HepG2 (cell line): ENCODE measurements around the gene ASB3. TPM values are rescaled to one million over a fixed set of nuclear protein-coding genes. Genes with fewer than 3 reads are reported as not detected.

Experiments used
- ELF4 ChIP-seq: sonication (generic); formaldehyde crosslinking; IDR thresholded peaks from 2 replicates; pipeline ENCODE4 v1.5.0; 2020; ENCODE audit warnings: missing genetic modification reagents, mild to moderate bottlenecking, moderate library complexity, borderline replicate concordance
- ETV5 ChIP-seq: IDR thresholded peaks from 2 replicates; pipeline ENCODE4 v1.6.1; 2018; ENCODE audit warnings: missing biosample characterization, missing genetic modification reagents, inconsistent platforms, borderline replicate concordance
- FOXA1 ChIP-seq, 2 experiments: fragments of 450-650 bp in 1 of 2; sonication (generic) in 1 of 2; formaldehyde crosslinking in 1 of 2; IDR thresholded peaks; 2 replicates each; pipeline versions ENCODE4 v1.4.0 to v1.6.1; 2016 to 2020; ENCODE audit warnings: missing genetic modification reagents in 1 of 2
- FOXA3 ChIP-seq: IDR thresholded peaks from 2 replicates; pipeline ENCODE4 v1.6.1; 2016; ENCODE audit warnings: missing genetic modification reagents, missing compliant biosample characterization
- HIC2 ChIP-seq: sonication (generic); formaldehyde crosslinking; IDR thresholded peaks from 2 replicates; pipeline ENCODE4 v1.9.0; 2022; ENCODE audit warnings: low read depth, missing genetic modification reagents
- NFATC3 ChIP-seq: sonication (generic); formaldehyde crosslinking; IDR thresholded peaks from 2 replicates; pipeline ENCODE4 v1.5.1; 2020; ENCODE audit warnings: mild to moderate bottlenecking, missing genetic modification reagents
- NR0B2 ChIP-seq: sonication (generic); formaldehyde crosslinking; IDR thresholded peaks from 2 replicates; pipeline ENCODE4 v1.4.0; 2020; ENCODE audit warnings: mild to moderate bottlenecking, missing genetic modification reagents
- NRL ChIP-seq: sonication (generic); formaldehyde crosslinking; IDR thresholded peaks from 2 replicates; pipeline ENCODE4 v1.5.0; 2020; ENCODE audit warnings: missing genetic modification reagents, mild to moderate bottlenecking, moderate library complexity, borderline replicate concordance
- PCBP2 ChIP-seq: fragments of 200-400 bp; formaldehyde crosslinking; optimal IDR thresholded peaks from 2 replicates; pipeline ENCODE3; 2018; ENCODE audit warnings: low read length, low read depth; ENCODE audit not compliant: poor library complexity, severe bottlenecking
- PHF21A ChIP-seq: sonication (generic); formaldehyde crosslinking; IDR thresholded peaks from 2 replicates; pipeline ENCODE4 v1.5.0; 2020; ENCODE audit warnings: mild to moderate bottlenecking, missing genetic modification reagents
- POGK ChIP-seq: sonication (generic); formaldehyde crosslinking; conservative IDR thresholded peaks from 2 replicates; pipeline ENCODE4 v1.8.0; 2022; ENCODE audit warnings: mild to moderate bottlenecking, moderate library complexity, missing genetic modification reagents
- RXRB ChIP-seq: IDR thresholded peaks from 2 replicates; pipeline ENCODE4 v1.6.1; 2016; ENCODE audit warnings: borderline replicate concordance, missing genetic modification reagents, missing compliant biosample characterization
- SKIL ChIP-seq: sonication (generic); formaldehyde crosslinking; IDR thresholded peaks from 2 replicates; pipeline ENCODE4 v1.8.0; 2022; ENCODE audit warnings: missing genetic modification reagents, mild to moderate bottlenecking, moderate library complexity, borderline replicate concordance
- TEAD3 ChIP-seq: optimal IDR thresholded peaks from 2 replicates; pipeline ENCODE3; 2016; ENCODE audit warnings: borderline replicate concordance
- THAP9 ChIP-seq: sonication (generic); formaldehyde crosslinking; IDR thresholded peaks from 2 replicates; pipeline ENCODE4; 2020; ENCODE audit warnings: missing genetic modification reagents, mild to moderate bottlenecking, borderline replicate concordance
- ZNF121 ChIP-seq: sonication (generic); formaldehyde crosslinking; IDR thresholded peaks from 2 replicates; pipeline ENCODE4 v1.5.0; 2020; ENCODE audit warnings: mild to moderate bottlenecking, missing genetic modification reagents
- ZNF547 ChIP-seq: sonication (generic); formaldehyde crosslinking; IDR thresholded peaks from 2 replicates; pipeline ENCODE4 v1.5.1; 2020; ENCODE audit warnings: mild to moderate bottlenecking, missing genetic modification reagents
- ZNF557 ChIP-seq: sonication (generic); formaldehyde crosslinking; IDR thresholded peaks from 2 replicates; pipeline ENCODE4 v1.4.0; 2020; ENCODE audit warnings: missing genetic modification reagents
- polyA plus RNA-seq, 8 experiments: library from polyadenylated mRNA; depleted of rRNA in 3 of 8; stranded (reverse) in 7 of 8; unstranded in 1 of 8; fragments of >200 nt; fragmentation: Illumina TruSeq in 4 of 8; extraction: Trizol in 4 of 8; gene quantifications; 2 replicates each; pipeline versions ENCODE4 v1.2.1 to v1.2.3, GENCODE V29; 2011 to 2016; ENCODE audit warnings: low read depth in 4 of 8, missing spikeins in 1 of 8, mixed read lengths in 1 of 8; ENCODE audit not compliant: insufficient read depth in 1 of 8
- total RNA-seq, 5 experiments: library from RNA; depleted of rRNA; stranded (reverse); fragments of >200 nt; fragmentation: Illumina TruSeq; extraction: Trizol; gene quantifications; 2 replicates each; pipeline ENCODE4 v1.2.3, GENCODE V29; 2016; ENCODE audit warnings: low read depth in 1 of 5

ASB3 gene
- total and polyA plus RNA-seq, 2 of the 13 experiments (the other 11 are each of a cell fraction or from before 2014, with no cell fraction given), result 40.1 to 41.8 TPM

- TF ChIP-seq SKIL (CRISPR knock-in tag), result peak; percentile 63; the same call in 1 of the 2 replicates
- peak; percentile 96 for TF ChIP-seq NR0B2 (CRISPR knock-in tag)
- peak; percentile 94; the same call in 1 of the 2 replicates for TF ChIP-seq THAP9 (CRISPR knock-in tag)
- peak; percentile 76; the same call in 1 of the 2 replicates for TF ChIP-seq PHF21A (CRISPR knock-in tag)
- peak; percentile 97 for TF ChIP-seq POGK (CRISPR knock-in tag)
- no peak for TF ChIP-seq PCBP2
- peak; percentile 96 for TF ChIP-seq ELF4 (CRISPR knock-in tag)
- peak; percentile 16 for TF ChIP-seq ZNF121 (CRISPR knock-in tag)
- peak; percentile 95 for TF ChIP-seq FOXA3
- peak; percentile 98 for TF ChIP-seq NFATC3 (CRISPR knock-in tag)
- TF ChIP-seq ETV5 (CRISPR knock-in tag), result peak; percentile 95
- no peak for TF ChIP-seq FOXA1 (IDR thresholded peaks at IDR 0.05)
- TF ChIP-seq FOXA1 (CRISPR knock-in tag; IDR thresholded peaks at IDR 0.05), result peak; percentile 91
- peak; percentile 96; the same call in 1 of the 2 replicates for TF ChIP-seq ZNF557 (CRISPR knock-in tag)
- peak; percentile 79 for TF ChIP-seq TEAD3 (CRISPR knock-in tag)
- peak; percentile 80 for TF ChIP-seq RXRB (CRISPR knock-in tag)
- TF ChIP-seq HIC2 (CRISPR knock-in tag), result peak; percentile 63
- TF ChIP-seq NRL (CRISPR knock-in tag), result peak; percentile 93
- TF ChIP-seq ZNF547 (CRISPR knock-in tag), result peak; percentile 95
Observed at GRCh38 chr2:53786705-53787613, at the start of gene ASB3, which contains the start of gene ERLEC1 (continued).
